Fibroblast of the aortic adventitia (primary cell): ENCODE results near the gene TAMALIN. TPM values are rescaled to one million over a fixed set of nuclear protein-coding genes. Genes with fewer than 3 reads are reported as not detected.

Source experiments
- DNase-seq: peaks from one replicate; pipeline ENCODE4 v3.0.0-alpha.2; 2010; ENCODE audit warnings: low read depth
- H3K4me3 ChIP-seq: 2 replicates; pipeline ENCODE4 v1.5.1; 2011; ENCODE audit warnings: low read depth, mild to moderate bottlenecking, control low read depth, low read length, moderate library complexity
- total RNA-seq: library from RNA; depleted of rRNA; stranded (reverse); fragments of >200 nt; gene quantifications from 2 replicates; pipeline ENCODE4 v1.2.3, GENCODE V29; 2012; ENCODE audit warnings: low replicate concordance
- TF ChIP-seq, protein P1 (sequence below): IDR thresholded peaks from 2 replicates; pipeline ENCODE4 v1.5.1; 2011; ENCODE audit warnings: mild to moderate bottlenecking, low read length, control low read depth, inconsistent platforms; ENCODE audit not compliant: insufficient read depth

Gene TAMALIN
- total RNA-seq, 1 donor = 7.3 TPM

GRCh38 chr12:52046859-52047258 lies 40.1 kb downstream of the TAMALIN start:
- TF ChIP-seq, protein P1, sequence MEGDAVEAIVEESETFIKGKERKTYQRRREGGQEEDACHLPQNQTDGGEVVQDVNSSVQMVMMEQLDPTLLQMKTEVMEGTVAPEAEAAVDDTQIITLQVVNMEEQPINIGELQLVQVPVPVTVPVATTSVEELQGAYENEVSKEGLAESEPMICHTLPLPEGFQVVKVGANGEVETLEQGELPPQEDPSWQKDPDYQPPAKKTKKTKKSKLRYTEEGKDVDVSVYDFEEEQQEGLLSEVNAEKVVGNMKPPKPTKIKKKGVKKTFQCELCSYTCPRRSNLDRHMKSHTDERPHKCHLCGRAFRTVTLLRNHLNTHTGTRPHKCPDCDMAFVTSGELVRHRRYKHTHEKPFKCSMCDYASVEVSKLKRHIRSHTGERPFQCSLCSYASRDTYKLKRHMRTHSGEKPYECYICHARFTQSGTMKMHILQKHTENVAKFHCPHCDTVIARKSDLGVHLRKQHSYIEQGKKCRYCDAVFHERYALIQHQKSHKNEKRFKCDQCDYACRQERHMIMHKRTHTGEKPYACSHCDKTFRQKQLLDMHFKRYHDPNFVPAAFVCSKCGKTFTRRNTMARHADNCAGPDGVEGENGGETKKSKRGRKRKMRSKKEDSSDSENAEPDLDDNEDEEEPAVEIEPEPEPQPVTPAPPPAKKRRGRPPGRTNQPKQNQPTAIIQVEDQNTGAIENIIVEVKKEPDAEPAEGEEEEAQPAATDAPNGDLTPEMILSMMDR = no peak
- no peak overlapping the region for H3K4me3 ChIP-seq
- DNase-seq = no peak

- H3K4me3 ChIP-seq = no peak overlapping the region
- DNase-seq = no peak
- TF ChIP-seq, protein P1 = no peak
These were observed 42.5 kb downstream of the TAMALIN start for GRCh38 chr12:52049286-52049685.

DNA sequence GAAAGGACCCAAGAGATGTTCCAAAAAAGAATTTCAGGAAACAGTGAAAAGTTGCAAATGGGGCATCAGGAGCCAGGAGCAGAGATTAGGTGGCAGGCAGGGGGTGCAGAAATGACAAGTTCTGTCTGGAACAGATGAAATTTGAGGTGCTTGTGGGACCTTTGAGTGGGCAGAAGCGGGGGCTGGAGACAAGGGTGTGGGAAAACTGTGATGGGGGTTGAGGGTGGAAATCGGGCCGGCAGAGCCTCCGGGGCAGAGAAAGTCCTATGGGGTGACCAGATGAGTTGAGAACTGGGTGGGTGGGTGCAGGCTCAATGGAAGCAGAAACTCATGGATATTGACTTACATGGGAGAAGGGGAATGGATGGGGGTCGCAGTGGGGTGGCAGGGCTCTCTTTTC lies 42.9 kb downstream of the TAMALIN start:
- TF ChIP-seq, protein P1 = no peak
- DNase-seq = no peak

GRCh38 chr12:52050116-52050757 lies 43.5 kb downstream of the TAMALIN start:
- peak overlapping the region; percentile 66 for H3K4me3 ChIP-seq
- peak; percentile 73 for DNase-seq
- TF ChIP-seq, protein P1 = no peak

More for the DNA sequence above, 42.9 kb downstream of the TAMALIN start:
- no peak overlapping the region for H3K4me3 ChIP-seq

GRCh38 chr12:52050758-52051541 lies 44.2 kb downstream of the TAMALIN start, which contains the start of gene NR4A1:
TSS of gene NR4A1 (plus strand) at chr12:52051442. CDS start at chr12:52054329, 2,887 bp downstream.
- peak; percentile 95 for DNase-seq
- peak within 1 kb of the TSS; percentile 79 for H3K4me3 ChIP-seq
- TF ChIP-seq, protein P1 = peak; percentile 15

GRCh38 chr12:52052468-52053186 lies 45.9 kb downstream of the TAMALIN start:
- DNase-seq = peak; percentile 65
- peak overlapping the region; percentile 79 for H3K4me3 ChIP-seq
- TF ChIP-seq, protein P1 = no peak
